Activated CD8-positive, alpha-beta memory T cell treated with anti-CD3 and anti-CD28 coated beads, Interleukin-2, amount 50 U/mL, for 48 hours (primary cell): ENCODE data around the gene OTUD6A.
"Not testable (repeated sequence)": the region's sequence is repeated elsewhere in the genome, so short reads cannot be mapped to it uniquely, and the experiment has no call there.

ENCODE experiments used
- DNase-seq: peaks from one replicate; pipeline ENCODE4 v3.0.0-alpha.2; 2020

OTUD6A gene

DNA sequence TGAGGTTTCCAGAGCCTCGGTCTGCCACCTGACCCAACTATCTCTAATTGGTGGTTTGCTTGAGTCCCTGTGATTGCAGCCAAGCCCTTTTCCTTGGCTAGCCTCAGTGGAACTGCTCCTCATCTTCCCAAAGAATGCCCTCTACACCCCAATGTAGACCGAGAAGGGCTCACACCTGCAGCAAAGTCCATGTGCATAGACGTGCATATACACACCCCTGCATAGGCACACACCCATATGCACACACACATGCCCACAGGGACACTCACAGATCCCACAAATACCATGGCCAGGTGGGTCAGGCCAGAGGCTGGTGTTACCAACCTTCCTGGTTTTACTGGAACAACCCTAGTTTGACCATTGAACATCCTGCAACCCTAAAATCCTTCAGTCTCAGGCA, 12.9 kb upstream of the OTUD6A start:
- no peak for DNase-seq

DNA sequence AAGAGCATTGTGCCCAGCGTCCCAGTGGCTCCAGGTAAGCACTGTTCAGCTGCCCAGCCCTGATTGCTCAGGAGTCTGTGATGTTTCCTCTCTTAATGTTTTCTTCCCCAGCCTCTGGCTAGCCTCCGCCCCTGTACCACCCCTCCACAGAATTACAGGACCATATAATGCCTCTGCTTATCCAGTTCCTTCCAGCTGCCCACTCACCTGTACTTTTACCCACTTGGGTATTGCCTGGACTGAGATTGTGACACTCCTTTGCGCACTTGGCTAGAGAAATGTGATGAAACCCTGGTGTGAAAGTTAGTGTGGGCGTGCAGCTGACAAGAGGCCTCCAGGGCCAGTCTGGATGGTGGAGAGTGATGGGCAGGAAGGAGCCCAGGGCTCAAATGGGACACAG, 12.3 kb upstream of the OTUD6A start, which contains the start of gene AWAT2:
Gene AWAT2, minus strand, starts transcription at position 14 of the 400 bp plus-strand sequence. Its CDS starts 6 bp downstream, at position 8.
- no peak for DNase-seq

DNA sequence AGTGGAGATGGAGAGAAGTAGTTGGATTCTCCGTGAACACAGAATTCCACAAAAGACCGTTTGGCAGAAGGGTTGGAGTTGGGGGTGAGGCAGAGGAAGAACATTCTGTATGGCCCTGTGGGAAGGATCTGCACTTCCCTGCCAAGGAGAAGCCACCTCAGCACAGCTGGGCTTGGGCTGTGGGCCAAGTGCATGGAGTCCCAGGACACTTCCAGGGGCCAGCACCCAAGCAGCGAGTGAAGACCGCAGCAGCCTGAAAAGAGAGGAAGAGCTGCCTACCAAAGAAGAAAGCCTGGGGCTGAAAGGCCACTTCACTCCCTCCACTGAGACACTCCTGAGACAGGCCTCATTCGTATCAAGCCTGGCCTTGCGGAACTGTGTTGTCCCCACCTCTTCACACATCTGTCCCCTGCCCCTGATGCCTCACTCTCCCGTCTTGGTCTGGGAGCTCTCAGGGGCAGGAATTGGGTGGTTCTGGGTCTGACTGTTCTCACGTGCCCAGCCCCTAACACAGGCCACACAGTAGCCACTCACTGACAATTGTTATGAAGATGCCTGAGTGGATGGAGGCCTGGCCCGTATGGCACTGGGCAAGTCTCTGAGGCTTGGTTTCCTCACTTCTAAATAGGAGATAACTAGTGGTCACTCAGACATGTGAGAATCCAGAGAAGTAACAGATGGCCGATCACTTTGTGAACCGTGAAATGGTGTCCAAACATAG, 9.2 kb upstream of the OTUD6A start:
- no peak for DNase-seq

DNA sequence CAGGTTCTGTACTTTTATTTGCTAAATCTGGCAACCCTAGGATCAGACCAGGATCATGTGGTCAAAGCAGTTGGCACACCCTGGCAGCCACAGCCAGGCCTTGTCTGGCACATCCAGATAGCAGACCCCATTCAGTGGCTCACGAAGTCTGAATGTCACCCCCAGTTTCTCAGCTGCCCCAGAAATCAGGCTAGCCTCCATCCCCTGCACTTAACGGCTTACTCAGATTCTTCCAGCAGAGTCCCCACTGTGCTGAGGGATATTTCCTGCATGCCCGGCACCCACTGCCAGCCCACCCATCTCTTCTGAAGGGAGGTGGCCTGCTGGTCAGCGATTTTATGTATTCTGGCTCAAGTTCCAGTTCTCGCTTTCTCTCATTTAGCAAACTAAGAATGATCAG, 7.9 kb upstream of the OTUD6A start:
- no peak for DNase-seq

DNA sequence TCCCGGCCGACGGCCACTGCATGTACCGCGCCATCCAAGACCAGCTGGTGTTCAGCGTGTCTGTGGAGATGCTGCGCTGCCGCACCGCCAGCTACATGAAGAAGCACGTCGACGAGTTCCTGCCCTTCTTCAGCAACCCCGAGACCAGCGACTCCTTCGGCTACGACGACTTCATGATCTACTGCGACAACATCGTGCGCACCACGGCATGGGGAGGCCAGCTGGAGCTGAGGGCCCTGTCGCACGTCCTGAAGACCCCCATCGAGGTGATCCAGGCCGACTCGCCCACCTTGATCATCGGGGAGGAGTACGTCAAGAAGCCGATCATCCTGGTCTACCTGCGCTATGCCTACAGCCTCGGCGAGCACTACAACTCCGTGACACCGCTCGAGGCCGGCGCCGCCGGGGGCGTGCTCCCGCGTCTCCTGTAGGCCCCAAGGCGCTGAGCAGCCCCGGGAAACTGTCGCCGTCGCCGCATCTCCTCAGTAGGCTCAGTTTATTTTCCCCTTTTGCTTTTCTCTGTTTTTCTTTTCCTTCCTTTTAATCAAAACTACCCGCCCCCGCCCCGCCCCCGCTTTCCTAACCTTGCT, 799 bp downstream of the OTUD6A start:
- DNase-seq = no peak

DNA sequence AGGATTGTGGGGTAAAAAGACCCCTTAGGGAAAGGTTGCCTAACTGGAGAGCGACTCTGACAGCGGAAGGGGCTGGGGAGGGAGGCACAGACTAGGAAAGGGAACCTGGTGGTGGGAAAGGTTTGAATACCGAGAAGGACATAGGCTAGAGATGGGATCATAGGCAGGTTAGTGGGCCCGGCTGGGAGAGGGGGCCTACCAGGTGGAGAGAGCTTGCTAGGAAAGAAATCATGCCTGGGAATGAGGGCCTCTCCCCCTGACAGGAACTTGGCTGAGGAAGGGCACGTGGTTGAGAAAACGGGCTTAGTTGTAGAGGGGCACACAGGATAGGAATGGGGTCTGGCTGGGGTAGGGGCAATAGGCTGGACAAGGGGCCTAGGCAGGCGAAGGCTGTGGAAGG, 4.4 kb downstream of the OTUD6A start:
- no peak for DNase-seq

DNA sequence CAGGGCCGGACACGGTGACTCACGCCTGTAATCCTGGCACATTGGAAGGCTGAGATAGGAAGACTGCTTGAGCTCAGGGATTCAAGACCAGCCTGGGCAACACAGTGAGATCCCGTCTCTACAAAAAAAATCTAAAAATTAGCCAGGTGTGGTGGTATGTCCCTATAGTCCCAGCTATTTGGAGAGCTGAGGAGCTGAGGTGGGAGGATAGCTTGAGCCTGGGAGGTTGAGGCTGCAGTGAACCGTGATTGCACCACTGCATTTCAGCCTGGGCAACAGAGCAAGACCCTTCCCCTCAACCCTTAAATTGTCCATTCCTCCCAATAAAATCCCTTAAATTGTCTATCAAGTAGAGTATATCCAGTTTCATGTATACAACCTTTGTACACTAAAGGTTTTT, 17.0 kb downstream of the OTUD6A start:
- DNase-seq = no peak

DNA sequence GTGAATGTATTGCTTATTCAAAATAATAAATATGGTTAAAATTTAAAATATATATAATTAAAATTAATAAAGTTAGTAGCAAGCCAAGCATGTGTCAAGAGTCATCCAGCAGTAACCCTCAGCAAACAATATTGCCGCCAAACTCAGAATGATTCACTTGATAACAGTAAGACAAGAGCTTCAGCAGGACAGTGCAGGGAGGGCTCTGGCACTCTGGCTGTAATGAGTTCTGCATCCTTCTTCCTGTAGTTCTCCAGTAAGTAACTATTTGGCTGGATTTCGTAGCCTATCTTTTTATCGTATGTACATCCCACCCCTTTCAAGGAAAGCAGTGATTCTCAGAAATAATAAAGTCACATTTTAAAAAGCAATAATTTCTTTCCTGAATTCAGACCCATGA, 17.6 kb downstream of the OTUD6A start:
- DNase-seq = no peak

DNA sequence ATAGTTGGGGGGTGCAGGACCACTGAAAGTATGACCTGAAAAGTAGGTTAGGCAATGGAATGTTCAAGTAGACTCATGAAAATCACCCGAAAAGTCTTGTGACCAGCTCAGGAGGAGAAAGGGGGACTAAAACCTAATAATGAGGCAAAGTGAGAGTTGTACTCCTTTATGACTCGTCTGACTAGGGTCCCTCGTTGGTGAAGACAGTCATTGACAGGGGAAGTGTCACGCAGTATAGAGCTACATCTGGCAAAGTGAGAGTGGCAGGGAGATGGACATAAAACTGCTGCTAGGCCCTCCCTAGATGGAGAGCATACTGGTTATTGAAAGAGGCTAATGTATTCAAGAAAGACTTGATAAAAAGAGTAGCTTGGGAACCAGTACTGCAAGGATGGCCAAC, 20.5 kb downstream of the OTUD6A start:
- DNase-seq = no peak

DNA sequence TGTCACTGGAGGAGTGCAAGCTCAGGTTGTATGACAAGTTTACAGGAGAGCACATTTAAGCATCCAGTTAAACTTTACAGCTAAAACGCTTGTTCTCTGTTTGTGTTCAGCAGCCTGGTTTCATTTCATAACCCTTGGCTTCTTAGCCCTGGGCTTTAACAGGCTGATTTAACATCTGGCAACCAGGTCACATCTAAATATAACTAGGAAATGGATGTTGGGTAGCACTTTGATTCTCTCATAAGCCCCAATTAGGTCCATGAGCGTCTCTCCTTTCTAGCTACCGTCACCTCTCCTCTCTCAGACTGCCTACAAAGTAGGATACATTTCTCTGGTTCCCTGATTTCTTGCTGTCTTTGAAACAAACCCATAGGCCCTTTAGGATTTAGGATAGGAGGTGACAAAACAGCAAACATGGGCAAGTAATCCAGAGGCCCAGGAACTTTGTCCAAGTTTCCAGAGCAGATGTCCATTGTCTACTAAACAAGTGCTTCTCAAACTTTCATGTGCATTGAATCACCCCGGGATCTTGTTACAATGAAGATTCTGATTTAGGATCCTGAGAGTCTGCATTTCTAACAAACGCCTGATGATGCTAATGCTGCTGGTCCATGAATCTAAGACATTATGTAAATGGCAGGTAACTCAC, 22.5 kb downstream of the OTUD6A start:
- no peak for DNase-seq

DNA sequence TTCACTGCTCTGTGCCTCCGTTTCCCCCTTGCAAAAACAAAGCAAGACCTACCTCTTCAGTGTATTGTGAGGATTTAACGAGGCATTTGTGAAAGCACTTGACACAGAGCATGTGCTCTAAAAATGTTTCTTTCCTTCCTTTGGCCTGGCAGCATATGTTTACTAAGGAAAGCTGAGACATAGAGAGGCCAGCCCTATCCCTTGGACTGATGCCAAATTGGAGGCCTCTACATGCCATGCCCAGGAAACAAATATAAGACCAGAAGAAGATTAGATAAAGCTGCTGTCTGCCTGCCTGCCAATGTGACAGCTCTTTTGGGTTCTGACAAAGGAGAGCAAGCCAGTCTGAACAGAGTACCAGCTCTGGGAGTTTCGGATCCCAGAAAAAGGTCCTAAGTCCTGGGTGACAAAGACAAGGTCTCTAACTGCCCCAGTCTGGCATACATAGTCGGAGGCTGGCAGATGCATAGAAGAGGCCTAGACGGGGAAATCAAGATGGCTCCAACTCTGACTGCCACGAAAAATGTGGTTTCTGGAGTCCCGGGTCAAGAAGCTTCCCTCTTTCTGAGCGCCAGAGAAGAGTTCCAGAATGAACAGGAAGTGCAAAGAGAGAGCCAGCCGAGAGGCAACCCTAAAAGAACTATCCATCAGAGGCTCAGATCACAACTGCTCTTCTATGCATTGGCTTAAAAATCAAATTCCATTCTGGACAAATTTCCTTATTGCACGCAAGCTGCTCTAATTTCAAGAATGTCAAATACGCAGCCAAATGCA, 25.8 kb downstream of the OTUD6A start:
- no peak for DNase-seq

DNA sequence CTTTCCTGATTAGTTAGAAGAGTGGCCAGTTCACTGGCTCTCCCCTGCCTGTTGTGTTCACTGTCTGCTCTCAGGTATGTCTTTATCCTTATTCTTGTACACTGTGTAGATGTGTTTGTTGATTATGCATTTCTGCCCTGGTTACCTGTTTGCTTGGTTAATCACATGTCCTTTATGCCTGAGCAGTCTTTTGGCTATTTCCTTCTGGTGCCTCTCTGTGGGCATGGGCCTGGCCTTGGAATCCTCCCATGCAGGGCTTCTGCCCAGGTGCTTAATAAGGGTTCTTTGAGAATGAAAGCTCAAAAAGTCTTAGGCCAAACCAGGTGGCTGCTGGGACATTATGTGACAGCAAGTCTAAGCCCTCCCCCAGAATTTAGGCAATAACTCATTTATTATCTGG, 26.5 kb downstream of the OTUD6A start:
- no peak for DNase-seq

DNA sequence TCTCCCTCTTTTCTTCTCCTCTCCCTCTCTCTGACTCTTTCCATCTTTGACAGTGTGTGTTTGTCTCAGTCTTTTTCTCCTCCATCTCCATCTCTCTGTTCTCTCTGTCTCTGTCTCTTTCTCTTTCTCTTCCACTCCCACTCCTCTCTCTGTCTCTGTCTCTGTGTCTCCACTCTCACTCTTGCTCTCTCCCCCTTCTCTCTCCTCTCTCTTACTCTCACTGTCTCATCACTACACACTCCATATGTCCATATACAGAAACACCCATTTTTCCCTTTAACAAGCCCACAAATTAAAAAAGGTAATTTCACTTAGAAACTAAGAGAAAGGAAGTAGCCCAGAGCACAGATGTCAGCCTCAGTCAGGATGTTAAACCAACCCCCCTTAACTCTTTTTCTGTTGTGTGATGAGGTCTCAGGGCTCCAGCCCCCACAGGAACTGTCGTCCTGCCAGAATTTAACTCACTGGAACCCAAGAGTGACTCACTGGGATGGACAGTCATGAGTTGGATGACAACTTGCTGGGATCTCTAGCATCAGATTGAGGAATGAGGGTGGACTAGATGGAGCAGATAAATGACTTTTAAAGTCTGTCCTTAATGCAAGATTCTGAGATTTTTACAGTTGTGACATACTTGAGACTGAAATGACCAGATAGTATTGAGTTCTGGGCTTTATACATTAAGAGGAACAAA, 27.5 kb downstream of the OTUD6A start:
- no peak for DNase-seq

DNA sequence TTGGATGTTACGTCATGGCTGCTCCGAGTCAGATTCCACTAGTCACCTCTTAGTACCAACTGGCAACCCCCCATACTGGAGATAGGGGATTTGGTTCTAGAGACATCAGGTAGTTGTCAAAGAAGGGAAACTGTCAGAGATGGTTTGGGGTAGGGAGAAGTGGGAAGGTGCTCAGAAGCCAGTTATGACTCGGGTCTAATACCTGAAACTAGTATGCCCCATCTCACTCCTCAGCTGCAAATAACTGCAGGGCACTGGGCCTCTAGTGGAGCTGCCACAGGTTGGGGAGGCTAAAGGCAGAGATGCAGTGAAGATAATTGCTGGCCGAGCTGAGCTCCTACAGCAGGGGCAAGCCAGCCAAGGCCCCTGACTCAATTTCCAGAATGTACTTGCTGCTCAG, 30.0 kb downstream of the OTUD6A start:
- DNase-seq = no peak

DNA sequence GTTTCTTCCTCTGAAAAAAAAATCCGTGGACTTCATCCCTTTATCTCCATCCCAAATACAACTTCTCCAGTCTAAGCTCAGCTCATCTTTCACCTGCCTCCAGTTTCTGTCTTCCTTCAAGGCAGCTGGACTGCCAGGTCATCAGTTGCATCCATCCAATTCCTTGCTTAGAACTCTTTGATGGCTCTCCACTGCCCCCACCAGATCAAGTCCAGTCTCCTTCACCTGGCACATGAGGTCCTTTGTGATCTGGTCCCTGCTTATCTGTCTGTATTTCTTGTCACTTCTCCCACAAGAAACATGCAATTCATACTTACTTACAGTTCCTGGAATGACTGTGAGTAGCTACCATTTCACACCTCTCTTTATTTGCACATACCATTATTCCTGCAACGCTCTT, 33.8 kb downstream of the OTUD6A start:
- no peak for DNase-seq

DNA sequence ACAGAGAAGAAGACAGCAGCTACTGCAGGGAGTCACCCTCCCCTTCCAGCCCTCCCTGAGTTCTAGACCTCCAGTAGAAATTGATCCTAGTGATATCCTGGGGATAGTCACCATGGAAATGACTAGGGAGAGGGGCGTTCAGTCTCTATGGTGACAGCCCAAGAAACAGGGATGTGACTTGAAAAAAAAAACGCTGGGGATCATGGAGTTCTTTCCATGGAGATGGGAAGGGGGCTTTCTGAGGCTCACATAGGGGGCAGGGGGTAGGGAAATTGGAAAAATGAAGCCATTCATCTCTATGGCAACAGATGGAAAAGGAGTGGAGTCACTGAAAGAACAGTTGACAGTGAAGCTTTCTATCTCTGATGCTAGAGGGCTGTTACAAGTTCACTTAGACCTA, 43.0 kb downstream of the OTUD6A start:
- DNase-seq = no peak

DNA sequence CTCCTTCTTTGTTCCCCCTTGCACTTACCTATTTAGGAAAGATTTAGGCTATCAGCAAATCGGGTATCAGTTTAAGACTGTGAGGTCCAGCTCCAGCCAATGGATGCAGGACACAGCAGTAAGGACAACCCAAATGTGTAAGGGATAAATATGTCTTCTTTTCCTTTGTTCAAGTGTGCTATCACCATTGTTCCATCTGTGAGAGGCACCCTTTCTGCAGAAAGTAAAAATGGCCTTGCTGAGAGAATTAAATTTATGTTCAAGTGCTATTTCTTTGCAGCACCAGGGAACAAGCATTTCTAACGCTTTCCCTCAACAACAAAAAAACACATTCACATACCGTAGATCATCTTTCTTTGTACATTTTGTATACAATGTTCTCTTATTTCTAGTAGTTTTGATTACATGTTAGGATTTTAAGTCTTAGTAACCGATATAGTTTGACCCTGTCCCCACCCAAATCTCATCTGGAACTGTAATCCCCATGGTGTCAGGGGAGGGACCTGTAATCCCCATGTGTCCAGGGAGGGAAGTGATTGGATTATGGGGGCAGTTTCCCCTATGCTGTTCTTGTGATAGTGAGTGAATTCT, 49.3 kb downstream of the OTUD6A start:
- not testable (repeated sequence) for DNase-seq
